AG10803 (cell line): ENCODE results near the gene TMC8.

Source experiments
- DNase-seq: peaks from one replicate; pipeline ENCODE4 v3.0.0; 2010; ENCODE audit warnings: low read depth
- H3K4me3 ChIP-seq: 2 replicates; pipeline ENCODE4 v1.5.1; 2011; ENCODE audit warnings: mild to moderate bottlenecking, low read length, control low read depth
- CTCF ChIP-seq: conservative IDR thresholded peaks from 2 replicates; pipeline ENCODE4 v1.5.1; 2011; ENCODE audit warnings: mild to moderate bottlenecking, low read length, control low read depth, inconsistent platforms

Gene TMC8

GRCh38 chr17:78121801-78122215, 8.8 kb upstream of the TMC8 start:
- H3K4me3 ChIP-seq: no peak overlapping the region

GRCh38 chr17:78122216-78122930, 8.2 kb upstream of the TMC8 start:
- DNase-seq: no peak
- H3K4me3 ChIP-seq: no peak overlapping the region
- TF ChIP-seq CTCF: no peak

More at GRCh38 chr17:78121801-78122215, 8.8 kb upstream of the TMC8 start:
- no peak for TF ChIP-seq CTCF
- no peak for DNase-seq

GRCh38 chr17:78122931-78123249, 7.7 kb upstream of the TMC8 start:
- DNase-seq: no peak
- no peak overlapping the region for H3K4me3 ChIP-seq
- TF ChIP-seq CTCF: no peak

- no peak for TF ChIP-seq CTCF
- DNase-seq: no peak
- no peak overlapping the region for H3K4me3 ChIP-seq
Observed at GRCh38 chr17:78123258-78123929, 7.2 kb upstream of the TMC8 start.

- TF ChIP-seq CTCF: no peak
- no peak for DNase-seq
- no peak overlapping the region for H3K4me3 ChIP-seq
Observed at GRCh38 chr17:78124081-78124835, 6.3 kb upstream of the TMC8 start.

GRCh38 chr17:78124836-78125137, 5.8 kb upstream of the TMC8 start:
- no peak for TF ChIP-seq CTCF
- DNase-seq: no peak
- no peak overlapping the region for H3K4me3 ChIP-seq
